C4-2B (cell line): Measurements from ENCODE around the gene OR2V2.

Source experiments
- ZFX ChIP-seq: fragments of 450-650 bp; IDR thresholded peaks from 2 replicates; pipeline ENCODE4 v1.6.1; 2017
- TF ChIP-seq, protein P1 (sequence below): fragments of 450-650 bp; conservative IDR thresholded peaks from 2 replicates; pipeline ENCODE4 v1.5.1; 2017; ENCODE audit warnings: mild to moderate bottlenecking

DNA sequence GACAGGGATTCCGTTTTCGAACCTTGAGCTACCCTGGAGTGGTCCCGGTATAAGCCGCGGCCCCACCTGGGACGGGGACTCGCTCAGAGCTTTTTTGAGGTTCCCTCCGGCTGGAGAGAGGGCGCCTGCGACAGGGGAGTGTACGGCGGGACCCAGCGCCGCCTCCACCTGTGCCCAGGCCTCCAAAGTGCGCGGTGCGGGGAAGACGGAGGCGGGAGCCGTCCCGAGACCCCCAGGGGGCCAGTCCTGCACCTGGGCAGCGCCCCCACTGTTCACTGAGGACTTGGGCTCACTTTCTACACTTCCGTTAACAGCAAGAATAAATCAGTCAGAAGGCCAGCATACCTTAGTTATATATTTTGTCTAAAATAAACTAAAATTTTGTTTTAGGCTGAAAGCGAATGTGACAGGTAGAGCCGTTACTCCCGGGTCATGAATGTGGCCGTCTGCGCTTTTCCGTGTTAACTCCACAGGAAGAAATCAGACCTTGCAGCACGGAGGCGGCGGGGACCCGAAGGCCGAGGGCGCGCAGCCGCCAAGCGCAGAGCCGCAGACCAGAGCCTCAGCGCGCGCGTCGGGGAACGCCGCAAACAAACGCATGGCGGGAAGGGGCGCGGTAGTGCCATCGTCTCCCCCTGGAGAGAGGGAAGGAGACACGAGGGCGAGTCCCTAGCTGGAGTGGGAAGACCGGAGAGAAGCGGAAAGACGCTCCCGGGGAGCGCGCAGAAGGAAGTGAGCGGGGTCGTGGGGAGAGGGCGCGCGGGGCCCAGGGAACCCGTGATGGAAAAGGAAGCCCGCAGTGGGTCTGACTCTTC is 43.5 kb downstream of the OR2V2 start:
- TF ChIP-seq, protein P1, sequence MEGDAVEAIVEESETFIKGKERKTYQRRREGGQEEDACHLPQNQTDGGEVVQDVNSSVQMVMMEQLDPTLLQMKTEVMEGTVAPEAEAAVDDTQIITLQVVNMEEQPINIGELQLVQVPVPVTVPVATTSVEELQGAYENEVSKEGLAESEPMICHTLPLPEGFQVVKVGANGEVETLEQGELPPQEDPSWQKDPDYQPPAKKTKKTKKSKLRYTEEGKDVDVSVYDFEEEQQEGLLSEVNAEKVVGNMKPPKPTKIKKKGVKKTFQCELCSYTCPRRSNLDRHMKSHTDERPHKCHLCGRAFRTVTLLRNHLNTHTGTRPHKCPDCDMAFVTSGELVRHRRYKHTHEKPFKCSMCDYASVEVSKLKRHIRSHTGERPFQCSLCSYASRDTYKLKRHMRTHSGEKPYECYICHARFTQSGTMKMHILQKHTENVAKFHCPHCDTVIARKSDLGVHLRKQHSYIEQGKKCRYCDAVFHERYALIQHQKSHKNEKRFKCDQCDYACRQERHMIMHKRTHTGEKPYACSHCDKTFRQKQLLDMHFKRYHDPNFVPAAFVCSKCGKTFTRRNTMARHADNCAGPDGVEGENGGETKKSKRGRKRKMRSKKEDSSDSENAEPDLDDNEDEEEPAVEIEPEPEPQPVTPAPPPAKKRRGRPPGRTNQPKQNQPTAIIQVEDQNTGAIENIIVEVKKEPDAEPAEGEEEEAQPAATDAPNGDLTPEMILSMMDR = no peak; the same call in 1 of the 2 replicates
- no peak for TF ChIP-seq ZFX
